ENCODE data around the gene DOCK1.

DOCK1 gene

GRCh38 chr10:127346604-127347003, 441.4 kb downstream of the DOCK1 start:
- TF ChIP-seq POLR2A (IDR thresholded peaks at IDR 0.05; ENCODE audit: low read depth, low read length): no peak
- no peak for FAIRE-seq
- no peak for DNase-seq (ENCODE audit: insufficient read length, low spot score)

- DNase-seq (ENCODE audit: insufficient read length, low spot score) (no peak), FAIRE-seq (no peak)
- TF ChIP-seq POLR2A (IDR thresholded peaks at IDR 0.05; ENCODE audit: low read depth, low read length): no peak
Measured at GRCh38 chr10:127347202-127347959, 442.2 kb downstream of the DOCK1 start.

GRCh38 chr10:127349737-127350136, 444.5 kb downstream of the DOCK1 start:
- FAIRE-seq (no peak), DNase-seq (ENCODE audit: insufficient read length, low spot score) (no peak)
- no peak for TF ChIP-seq POLR2A (IDR thresholded peaks at IDR 0.05; ENCODE audit: low read depth, low read length)

- FAIRE-seq: no peak
- no peak for TF ChIP-seq POLR2A (IDR thresholded peaks at IDR 0.05; ENCODE audit: low read depth, low read length)
- no peak for DNase-seq (ENCODE audit: insufficient read length, low spot score)
Measured at GRCh38 chr10:127351542-127351941, 446.3 kb downstream of the DOCK1 start.

- TF ChIP-seq POLR2A (IDR thresholded peaks at IDR 0.05; ENCODE audit: low read depth, low read length): no peak
- no peak for DNase-seq (ENCODE audit: insufficient read length, low spot score)
- no peak for FAIRE-seq
Measured at GRCh38 chr10:127353544-127353943, 448.3 kb downstream of the DOCK1 start.

GRCh38 chr10:127354255-127354654, 449.0 kb downstream of the DOCK1 start:
- FAIRE-seq: no peak
- DNase-seq (ENCODE audit: insufficient read length, low spot score): no peak

GRCh38 chr10:127354992-127355391, 449.8 kb downstream of the DOCK1 start:
- FAIRE-seq (no peak), DNase-seq (ENCODE audit: insufficient read length, low spot score) (no peak)
- no peak for TF ChIP-seq POLR2A (IDR thresholded peaks at IDR 0.05; ENCODE audit: low read depth, low read length)

More at GRCh38 chr10:127354255-127354654, 449.0 kb downstream of the DOCK1 start:
- no peak for TF ChIP-seq POLR2A (IDR thresholded peaks at IDR 0.05; ENCODE audit: low read depth, low read length)

GRCh38 chr10:127356360-127356759, 451.1 kb downstream of the DOCK1 start:
- no peak for FAIRE-seq
- DNase-seq (ENCODE audit: insufficient read length, low spot score): no peak
- TF ChIP-seq POLR2A (IDR thresholded peaks at IDR 0.05; ENCODE audit: low read depth, low read length): no peak

GRCh38 chr10:127357265-127357664, 452.0 kb downstream of the DOCK1 start:
- FAIRE-seq (no peak), DNase-seq (ENCODE audit: insufficient read length, low spot score) (no peak)

GRCh38 chr10:127358337-127358736, 453.1 kb downstream of the DOCK1 start:
- DNase-seq (ENCODE audit: insufficient read length, low spot score) (no peak), FAIRE-seq (no peak)
- no peak for TF ChIP-seq POLR2A (IDR thresholded peaks at IDR 0.05; ENCODE audit: low read depth, low read length)

More at GRCh38 chr10:127357265-127357664, 452.0 kb downstream of the DOCK1 start:
- no peak for TF ChIP-seq POLR2A (IDR thresholded peaks at IDR 0.05; ENCODE audit: low read depth, low read length)

GRCh38 chr10:127364034-127364433, 458.8 kb downstream of the DOCK1 start:
- no peak for FAIRE-seq
- TF ChIP-seq POLR2A (IDR thresholded peaks at IDR 0.05; ENCODE audit: low read depth, low read length): no peak
- DNase-seq (ENCODE audit: insufficient read length, low spot score): no peak

- DNase-seq (ENCODE audit: insufficient read length, low spot score): no peak
- FAIRE-seq: no peak
- TF ChIP-seq POLR2A (IDR thresholded peaks at IDR 0.05; ENCODE audit: low read depth, low read length): no peak
Measured at GRCh38 chr10:127368101-127368500, 462.9 kb downstream of the DOCK1 start.

GRCh38 chr10:127368929-127369328, 463.7 kb downstream of the DOCK1 start:
- no peak for TF ChIP-seq POLR2A (IDR thresholded peaks at IDR 0.05; ENCODE audit: low read depth, low read length)
- no peak for DNase-seq (ENCODE audit: insufficient read length, low spot score)
- FAIRE-seq: no peak

GRCh38 chr10:127370601-127371000, 465.4 kb downstream of the DOCK1 start:
- FAIRE-seq: no peak
- no peak for DNase-seq (ENCODE audit: insufficient read length, low spot score)
- TF ChIP-seq POLR2A (IDR thresholded peaks at IDR 0.05; ENCODE audit: low read depth, low read length): no peak

GRCh38 chr10:127372361-127372760, 467.1 kb downstream of the DOCK1 start:
- no peak for TF ChIP-seq POLR2A (IDR thresholded peaks at IDR 0.05; ENCODE audit: low read depth, low read length)
- DNase-seq (ENCODE audit: insufficient read length, low spot score) (no peak), FAIRE-seq (no peak)

All from H54 (cell line).